Activated CD8-positive, alpha-beta T cell treated with anti-CD3 and anti-CD28 coated beads for 36 hours (primary cell): ENCODE measurements around the gene CDK5. TPM values are rescaled to one million over a fixed set of nuclear protein-coding genes. Genes with fewer than 3 reads are reported as not detected.

ENCODE experiments used
- ATAC-seq: fragments of 200-7000 bp; cut with Tn5 transposase; one replicate; pipeline ENCODE4 v1.10.0; 2021; ENCODE audit warnings: mild to moderate bottlenecking, moderate library complexity
- CTCF ChIA-PET: fragments of 350-600 bp; sonication (Branson Sonifier 250); formaldehyde crosslinking; loops from one replicate; lab custom pipeline; 2021; ENCODE audit warnings: antibody characterized with exemption; lab: Charles Lee
- POLR2A ChIA-PET: fragments of 350-600 bp; sonication (Branson Sonifier 250); formaldehyde crosslinking; loops from one replicate; lab custom pipeline; 2021; ENCODE audit warnings: antibody characterized with exemption; lab: Charles Lee
- DNase-seq: peaks from one replicate; pipeline ENCODE4 v3.0.0-alpha.2; 2020
- H3K27ac Mint-ChIP-seq: one replicate; pipeline ENCODE4 v1.8.0; 2021; ENCODE audit warnings: mild to moderate bottlenecking, mixed read lengths
- H3K27me3 Mint-ChIP-seq: one replicate; pipeline ENCODE4 v1.8.0; 2021; ENCODE audit warnings: mixed read lengths
- H3K36me3 Mint-ChIP-seq: one replicate; pipeline ENCODE4 v1.8.0; 2021; ENCODE audit warnings: low read depth, mixed read lengths
- H3K4me1 Mint-ChIP-seq: one replicate; pipeline ENCODE4 v1.8.0; 2021; ENCODE audit warnings: low read depth, mixed read lengths
- H3K4me3 Mint-ChIP-seq: one replicate; pipeline ENCODE4 v1.8.0; 2021; ENCODE audit warnings: mild to moderate bottlenecking, moderate library complexity, mixed read lengths
- H3K9me3 Mint-ChIP-seq: one replicate; pipeline ENCODE4 v1.8.0; 2021; ENCODE audit warnings: mixed read lengths
- CTCF ChIP-seq: fragments of 200-600 bp; IDR thresholded peaks from one replicate; pipeline ENCODE4 v1.8.0; 2022; ENCODE audit warnings: antibody characterized with exemption, mild to moderate bottlenecking
- intact Hi-C: fragments of 100-400 bp; cut with micrococcal nuclease; formaldehyde crosslinking; loops from one replicate; pipeline ENCODE4 v1.10.0; 2022
- total RNA-seq, 2 experiments: library from RNA; stranded (reverse); gene quantifications; one replicate each; pipeline ENCODE4 v1.2.3, GENCODE V29; 2021

The CDK5 gene
- total RNA-seq, 2 experiments from 2014 or later: 9.9 to 10.4 TPM

GRCh38 chr7:151025924-151026671 lies 31.6 kb downstream of the CDK5 start:
- ATAC-seq: no peak
- no peaks in the 10 kb centered on the region for H3K9me3 Mint-ChIP-seq
- peaks cover 17% of the 10 kb centered on the region for H3K4me1 Mint-ChIP-seq

DNA sequence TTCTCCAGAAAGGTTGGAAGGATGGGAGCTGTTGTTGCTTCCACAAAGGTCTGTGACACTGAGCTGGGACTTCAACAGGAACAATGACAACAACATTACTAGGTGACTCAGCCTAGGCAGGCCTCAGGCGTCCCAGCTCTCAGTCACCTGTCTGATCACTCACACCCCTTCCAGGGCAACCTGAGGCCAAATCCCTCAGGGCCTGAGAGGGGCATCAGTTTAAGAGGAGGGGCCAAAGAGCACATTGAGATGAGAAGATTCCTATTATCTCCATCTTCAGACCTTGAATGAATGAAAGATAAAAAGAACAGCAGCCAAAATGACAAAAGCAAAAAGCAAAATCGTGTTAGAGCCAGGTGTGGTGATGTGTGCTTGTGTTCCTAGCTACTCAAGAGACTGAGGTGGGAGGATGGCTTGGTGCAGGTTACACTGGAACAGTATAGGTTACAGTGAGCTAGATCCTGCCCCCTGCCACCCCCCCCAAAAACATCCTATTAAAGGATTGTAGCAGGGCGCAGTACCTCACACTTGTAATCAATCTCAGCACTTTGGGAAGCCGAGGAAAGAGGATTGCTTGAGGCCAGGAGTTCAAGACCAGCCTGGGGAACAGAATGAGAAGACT lies 33.2 kb downstream of the CDK5 start, which contains the start of gene ATG9B:
ATG9B (minus strand) TSS at position 60 of the 622 bp plus-strand sequence. CDS start 71 bp downstream, outside the sequence.
- no peak within 1 kb of the TSS for H3K4me3 Mint-ChIP-seq
- intact Hi-C loops: no loop called here
- no peak for TF ChIP-seq CTCF
- peaks cover 7% of the 10 kb centered on the region for H3K27me3 Mint-ChIP-seq
- ATAC-seq (no peak), DNase-seq (no peak)
- CTCF ChIA-PET: interaction anchor here (1.0 kb wide), 1 partner anchor 86 kb away, joined by 3 read pairs; no protein-coding TSS in a partner anchor
- no peaks in the 10 kb centered on the region for H3K9me3 Mint-ChIP-seq
- peaks cover 14% of the 10 kb centered on the region for H3K4me1 Mint-ChIP-seq
- peaks cover 4% of the 10 kb centered on the region for H3K36me3 Mint-ChIP-seq
- H3K27ac Mint-ChIP-seq: no peak within 1 kb of the TSS
- POLR2A ChIA-PET: no interaction called here

More at GRCh38 chr7:151025924-151026671, 31.6 kb downstream of the CDK5 start:
- no peak for DNase-seq
- Mint-ChIP-seq H3K27me3 (no peaks in the 10 kb centered on the region), H3K27ac (no peak overlapping the region), H3K4me3 (no peak overlapping the region), H3K36me3 (peaks cover 4% of the 10 kb centered on the region)
- no peak for TF ChIP-seq CTCF
- intact Hi-C loops: no loop called here
- ChIA-PET POLR2A (interaction anchor here (1.0 to 1.5 kb wide), 3 partner anchors 11 to 62 kb away, joined by 3 to 4 read pairs (median 4); no protein-coding TSS in a partner anchor), CTCF (interaction anchor here (8.4 kb wide), 1 partner anchor 10 kb away, joined by 73 read pairs; no protein-coding TSS in a partner anchor)

DNA sequence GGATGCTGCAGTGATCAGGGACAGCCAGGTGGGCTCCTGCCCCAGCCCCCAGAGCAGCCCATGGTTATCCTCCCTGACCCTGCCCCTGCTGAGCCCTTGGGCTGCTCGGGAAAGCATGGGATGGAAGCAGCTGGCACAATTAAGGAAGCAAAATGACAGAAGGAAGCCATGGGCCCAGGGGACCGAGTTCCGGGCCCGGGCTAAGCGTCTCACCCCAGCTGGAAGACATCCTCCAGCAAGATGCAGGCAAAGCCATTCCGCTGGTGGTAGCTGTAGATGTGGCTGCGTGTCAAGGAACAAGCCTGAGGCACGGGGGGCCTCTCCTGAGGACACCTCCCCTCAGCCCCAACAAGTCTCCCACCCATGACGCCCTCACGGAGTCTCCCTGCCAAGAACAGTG lies 34.5 kb downstream of the CDK5 start:
- CTCF ChIA-PET: interaction anchor here (2.0 kb wide), 1 partner anchor 12 kb away, joined by 6 read pairs; no protein-coding TSS in a partner anchor
- peaks cover 9% of the 10 kb centered on the region for H3K27me3 Mint-ChIP-seq
- DNase-seq (no peak), ATAC-seq (no peak)
- POLR2A ChIA-PET: no interaction called here
- H3K4me3 Mint-ChIP-seq: no peak overlapping the region
- no peak for TF ChIP-seq CTCF
- intact Hi-C loops: no loop called here
- peaks cover 17% of the 10 kb centered on the region for H3K4me1 Mint-ChIP-seq
- no peaks in the 10 kb centered on the region for H3K9me3 Mint-ChIP-seq
- no peak overlapping the region for H3K27ac Mint-ChIP-seq
- no peaks in the 10 kb centered on the region for H3K36me3 Mint-ChIP-seq

- ChIA-PET CTCF (interaction anchor here (2.7 to 8.6 kb wide), 4 partner anchors 9 to 122 kb away, joined by 15 to 73 read pairs (median 23); partner anchors contain the start of gene ABCB8), POLR2A (interaction anchor here (0.5 to 3.5 kb wide), 5 partner anchors 8 to 111 kb away, joined by 3 to 20 read pairs (median 3); partner anchors contain the start of gene ABCB8)
- no peak overlapping the region for H3K27ac Mint-ChIP-seq
- DNase-seq (no peak), ATAC-seq (no peak)
- H3K9me3 Mint-ChIP-seq: no peaks in the 10 kb centered on the region
- H3K4me3 Mint-ChIP-seq: no peak overlapping the region
- peaks cover 3% of the 10 kb centered on the region for H3K36me3 Mint-ChIP-seq
- no peak for TF ChIP-seq CTCF
- H3K4me1 Mint-ChIP-seq: peaks cover 34% of the 10 kb centered on the region
- H3K27me3 Mint-ChIP-seq: peaks cover 10% of the 10 kb centered on the region
- intact Hi-C loops: no loop called here
These were observed 37.5 kb downstream of the CDK5 start for GRCh38 chr7:151020231-151020630.
